AG08395 (cell line): Measurements from ENCODE around the gene RNLS.
A peak's percentile ranks its signal among the peaks of the same experiment; 100 is the strongest.
"Not testable (repeated sequence)": the region's sequence is repeated elsewhere in the genome, so short reads cannot be mapped to it uniquely, and the experiment has no call there.

ENCODE experiments used
- DNase-seq: peaks from one replicate; pipeline ENCODE4 v3.0.0; 2012; ENCODE audit warnings: mixed read lengths, low spot score

Gene RNLS

GRCh38 chr10:88522715-88523114 lies 60.4 kb downstream of the RNLS start:
- DNase-seq = no peak

GRCh38 chr10:88521791-88522190 lies 61.3 kb downstream of the RNLS start:
- DNase-seq = no peak

- DNase-seq = no peak
Measured at GRCh38 chr10:88515235-88515634, 67.9 kb downstream of the RNLS start.

- DNase-seq = no peak
Measured at GRCh38 chr10:88512599-88512998, 70.5 kb downstream of the RNLS start.

GRCh38 chr10:88508796-88509195 lies 74.3 kb downstream of the RNLS start:
- DNase-seq = no peak

- no peak for DNase-seq
Measured at GRCh38 chr10:88507826-88508453, 75.2 kb downstream of the RNLS start.

GRCh38 chr10:88507404-88507803 lies 75.7 kb downstream of the RNLS start:
- DNase-seq = no peak

- DNase-seq = no peak
Measured at GRCh38 chr10:88505680-88506215, 77.4 kb downstream of the RNLS start.

- no peak for DNase-seq
Measured at GRCh38 chr10:88505265-88505664, 77.9 kb downstream of the RNLS start.

GRCh38 chr10:88500656-88501055 lies 82.5 kb downstream of the RNLS start:
- no peak for DNase-seq

GRCh38 chr10:88499569-88500470 lies 83.3 kb downstream of the RNLS start:
- peak; percentile 18 for DNase-seq

GRCh38 chr10:88497913-88498312 lies 85.2 kb downstream of the RNLS start:
- DNase-seq = no peak

GRCh38 chr10:88494537-88494936 lies 88.6 kb downstream of the RNLS start:
- no peak for DNase-seq

GRCh38 chr10:88493691-88494483 lies 89.2 kb downstream of the RNLS start:
- DNase-seq = peak; percentile 9

- DNase-seq = no peak
Measured at GRCh38 chr10:88491314-88491713, 91.8 kb downstream of the RNLS start.

GRCh38 chr10:88490231-88490980 lies 92.7 kb downstream of the RNLS start:
- no peak for DNase-seq

GRCh38 chr10:88489107-88489506 lies 94.0 kb downstream of the RNLS start:
- DNase-seq = no peak

GRCh38 chr10:88486816-88487215 lies 96.3 kb downstream of the RNLS start:
- not testable (repeated sequence) for DNase-seq

- no peak for DNase-seq
Measured at GRCh38 chr10:88482220-88482619, 100.9 kb downstream of the RNLS start.

- DNase-seq = no peak
Measured at GRCh38 chr10:88478256-88478655, 104.9 kb downstream of the RNLS start.

- no peak for DNase-seq
Measured at GRCh38 chr10:88477343-88478085, 105.6 kb downstream of the RNLS start.
